ENCODE measurements around the gene PCED1A.

GRCh38 chr20:2878515-2878914 is 38.1 kb upstream of the PCED1A start:
- TF ChIP-seq SUZ12 (IDR thresholded peaks at IDR 0.05; ENCODE audit: extremely low read depth, insufficient read depth, insufficient read length), result no peak
- no peak for TF ChIP-seq YY1 (IDR thresholded peaks at IDR 0.05; ENCODE audit: insufficient read depth, insufficient read length)

Measured in NT2/D1 (cell line).